GM12878 (cell line): ENCODE measurements around the gene SV2B. TPM values are rescaled to one million over a fixed set of nuclear protein-coding genes. Genes with fewer than 3 reads are reported as not detected.

Experiments used
- ATAC-seq: fragments of 200-7000 bp; cut with Tn5 transposase; 3 replicates; pipeline ENCODE4 v1.9.1; 2020; ENCODE audit warnings: mild to moderate bottlenecking, moderate library complexity
- BruUV-seq: library from RNA; stranded (reverse); fragments of 400-500 nt; replicated peaks from 2 replicates; lab custom pipeline; 2021; lab: Mats Ljungman, UMichigan
- CTCF ChIA-PET: fragments of 300-600 bp; sonication (Branson Sonifier 250); formaldehyde crosslinking; extraction: SDS; loops from one replicate; lab custom pipeline; 2021; ENCODE audit warnings: inconsistent platforms; lab: Yijun Ruan, JAX
- POLR2A ChIA-PET: fragments of 350-600 bp; formaldehyde crosslinking; extraction: SDS; loops from one replicate; lab custom pipeline; 2021; ENCODE audit warnings: inconsistent platforms; lab: Charles Lee
- RAD21 ChIA-PET: fragments of 300-600 bp; sonication (Branson Sonifier 250); formaldehyde crosslinking; loops from one replicate; lab custom pipeline; 2023; ENCODE audit warnings: antibody characterized with exemption; ENCODE audit not compliant: unreplicated experiment; lab: Charles Lee
- SMC1A ChIA-PET: fragments of 300-600 bp; sonication (Branson Sonifier 250); formaldehyde crosslinking; loops from one replicate; lab custom pipeline; 2023; ENCODE audit not compliant: unreplicated experiment, uncharacterized antibody; lab: Charles Lee
- DNase-seq: peaks from one replicate; pipeline ENCODE4 v3.0.0-alpha.2; 2011; ENCODE audit warnings: low read depth, low spot score
- FAIRE-seq: peaks from 3 replicates; lab custom pipeline; 2011; peaks lifted over from hg19 to GRCh38; lab: Jason Lieb, UNC
- H2AFZ ChIP-seq: 2 replicates; pipeline ENCODE4 v1.6.0; 2011; ENCODE audit warnings: low read depth, low read length, control low read depth; ENCODE audit not compliant: control insufficient read depth
- H3K27ac ChIP-seq: 2 replicates; pipeline ENCODE4 v1.5.1; 2011; ENCODE audit warnings: control low read depth; ENCODE audit not compliant: control insufficient read depth, insufficient read depth
- H3K27me3 ChIP-seq, 2 experiments: replicated peaks in 1 of 2; 2 replicates each; pipeline versions ENCODE4 v1.6.0 to v1.6.1; 2011; ENCODE audit warnings: low read length in 1 of 2; ENCODE audit not compliant: control insufficient read depth in 2 of 2, insufficient read depth in 2 of 2
- H3K36me3 ChIP-seq, 2 experiments: 2 replicates each; pipeline ENCODE4 v1.5.1; 2011; ENCODE audit warnings: low read length in 1 of 2; ENCODE audit not compliant: control insufficient read depth in 2 of 2, insufficient read depth in 2 of 2
- H3K4me1 ChIP-seq: 2 replicates; pipeline ENCODE4 v1.6.1; 2011; ENCODE audit warnings: mild to moderate bottlenecking, low read length, moderate library complexity, mixed read lengths; ENCODE audit not compliant: control insufficient read depth, insufficient read depth
- H3K4me2 ChIP-seq: 2 replicates; pipeline ENCODE4 v1.6.0; 2011; ENCODE audit warnings: control low read depth; ENCODE audit not compliant: control insufficient read depth, insufficient read depth
- H3K4me3 ChIP-seq: fragments of 200-600 bp; sonication (generic); 2 replicates; pipeline ENCODE4 v1.5.1; 2016
- H3K79me2 ChIP-seq: 2 replicates; pipeline ENCODE4 v1.6.0; 2011; ENCODE audit warnings: low read length; ENCODE audit not compliant: control insufficient read depth, insufficient read depth
- H3K9ac ChIP-seq: 2 replicates; pipeline ENCODE4 v1.8.0; 2011; ENCODE audit warnings: low read length, control low read depth, mixed read lengths; ENCODE audit not compliant: control insufficient read depth, insufficient read depth
- H3K9me3 ChIP-seq: replicated peaks from 3 replicates; pipeline ENCODE4 v1.5.1; 2011; ENCODE audit warnings: mild to moderate bottlenecking, low read length; ENCODE audit not compliant: control insufficient read depth, insufficient read depth
- H4K20me1 ChIP-seq: 2 replicates; pipeline ENCODE4 v1.6.0; 2011; ENCODE audit not compliant: control insufficient read depth, insufficient read depth
- CEBPZ ChIP-seq: fragments of 150-350 bp; IDR thresholded peaks from 2 replicates; pipeline ENCODE4 v1.6.1; 2016; ENCODE audit warnings: low read depth, low read length
- CHD1 ChIP-seq: IDR thresholded peaks from 2 replicates; pipeline ENCODE4 v1.6.1; 2012; ENCODE audit warnings: low read depth, low read length, improper control_type of control experiment
- GABPA ChIP-seq: IDR thresholded peaks from 2 replicates; pipeline ENCODE4 v1.6.1; 2014; ENCODE audit warnings: antibody characterized with exemption, low read depth, mild to moderate bottlenecking, inconsistent platforms
- HDAC6 ChIP-seq: fragments of 200-600 bp; sonication (generic); IDR thresholded peaks from one replicate; pipeline ENCODE4 v1.8.0; 2017; ENCODE audit warnings: antibody characterized with exemption; ENCODE audit not compliant: unreplicated experiment
- JUND ChIP-seq: IDR thresholded peaks from 2 replicates; pipeline ENCODE4 v1.6.1; 2012; ENCODE audit warnings: low read depth, mild to moderate bottlenecking, low read length, improper control_type of control experiment, moderate library complexity
- NFYB ChIP-seq: IDR thresholded peaks from 2 replicates; pipeline ENCODE4 v1.6.1; 2011; ENCODE audit warnings: low read depth, mild to moderate bottlenecking, low read length, improper control_type of control experiment, moderate library complexity; ENCODE audit not compliant: insufficient read depth
- NR2C1 ChIP-seq: fragments of 450-650 bp; IDR thresholded peaks from 2 replicates; pipeline ENCODE4 v1.6.1; 2017; ENCODE audit warnings: antibody characterized with exemption, mild to moderate bottlenecking, moderate library complexity
- RFX5 ChIP-seq: IDR thresholded peaks from 2 replicates; pipeline ENCODE4 v1.6.1; 2011; ENCODE audit warnings: low read depth, low read length, improper control_type of control experiment
- SIN3A ChIP-seq: IDR thresholded peaks from 2 replicates; pipeline ENCODE4 v1.6.1; 2012; ENCODE audit warnings: low read depth, low read length, improper control_type of control experiment
- ZBTB11 ChIP-seq: fragments of 450-650 bp; formaldehyde crosslinking; IDR thresholded peaks from 2 replicates; pipeline ENCODE4 v1.5.0; 2022; ENCODE audit warnings: mild to moderate bottlenecking, missing genetic modification characterization
- ZNF207 ChIP-seq: fragments of 450-650 bp; IDR thresholded peaks from 2 replicates; pipeline ENCODE4 v1.6.1; 2014; ENCODE audit warnings: antibody characterized with exemption, mild to moderate bottlenecking, borderline replicate concordance
- ZSCAN29 ChIP-seq: fragments of 450-650 bp; IDR thresholded peaks from 2 replicates; pipeline ENCODE4 v1.6.1; 2017; ENCODE audit warnings: mild to moderate bottlenecking, moderate library complexity
- WGBS: methylation state at CpG from one replicate; pipeline ENCODE4 v1.1.6; 2016; ENCODE audit warnings: low lambda C conversion rate; ENCODE audit not compliant: insufficient replicate concordance, insufficient coverage; ENCODE audit errors: missing lambda C conversion rate; 5-methylcytosine and 5-hydroxymethylcytosine counted together
- in situ Hi-C: fragments of 300-500 bp; cut with MboI; formaldehyde crosslinking; loops from 9 replicates; pipeline ENCODE4 v1.14.3; 2018; ENCODE audit warnings: mixed read lengths
- intact Hi-C: fragments of 100-400 bp; cut with micrococcal nuclease; formaldehyde crosslinking; loops from one replicate; pipeline ENCODE4 v1.14.2; 2022; ENCODE audit not compliant: unreplicated experiment
- polyA plus RNA-seq, 11 experiments: library from polyadenylated mRNA; depleted of rRNA in 4 of 11; unstranded in 6 of 11; stranded (reverse) in 5 of 11; fragments of >200 nt; fragmentation: Nextera tagmentation in 4 of 11; fragmentation: Illumina TruSeq in 1 of 11; extraction: Ambion mirVana in 4 of 11; extraction: Trizol in 1 of 11; gene quantifications; 1 replicate in 1 of 11; 2 replicates in 10 of 11; pipeline versions ENCODE4 v1.2.1 to v1.2.3, GENCODE V29; 2011 to 2016; ENCODE audit warnings: inconsistent platforms in 2 of 11, missing spikeins in 2 of 11, low read depth in 1 of 11
- total RNA-seq, 4 experiments: library from RNA; depleted of rRNA in 3 of 4; stranded (reverse); fragments of >200 nt in 3 of 4; fragmentation: Illumina TruSeq in 1 of 4; extraction: Trizol in 1 of 4; gene quantifications; 2 replicates each; pipeline versions ENCODE4 v1.2.1 to v1.2.3, GENCODE V29; 2013 to 2021

Gene SV2B
- total and polyA plus RNA-seq, 10 of the 15 experiments (the other 5 are each of a cell fraction or from before 2014, with no cell fraction given) = 0.03 to 1.7 (median 1.3) TPM

- H3K4me1 ChIP-seq = no peaks in the 10 kb centered on the region
- ChIA-PET CTCF (interaction anchor here (1.4 to 2.3 kb wide), 4 partner anchors 8 to 180 kb away, joined by 3 to 14 read pairs (median 4); no protein-coding TSS in a partner anchor), POLR2A (no interaction called here), SMC1A (interaction anchor here (0.6 to 1.5 kb wide), 2 partner anchors 11 to 40 kb away, joined by 3 to 6 read pairs; no protein-coding TSS in a partner anchor), RAD21 (interaction anchor here (1.0 kb wide), 1 partner anchor 205 kb away, joined by 3 read pairs; no protein-coding TSS in a partner anchor)
- FAIRE-seq = no peak
- no peak overlapping the region for H2AFZ ChIP-seq
- intact Hi-C loops = no loop called here
- 56% methylated on average over 2 of the region's 2 CpGs for WGBS
- H4K20me1 ChIP-seq = no peaks in the 10 kb centered on the region
- no peak for ATAC-seq
- no peak overlapping the region for H3K9ac ChIP-seq
- H3K27me3 ChIP-seq = no peaks in the 10 kb centered on the region; a peak in 1 of 4 replicates
- no peak overlapping the region for H3K4me2 ChIP-seq
- H3K9me3 ChIP-seq = no peaks in the 10 kb centered on the region; the same call in 2 of the 3 replicates
- H3K27ac ChIP-seq = no peak overlapping the region
- no peak for TF ChIP-seq JUND
- no peak for TF ChIP-seq ZBTB11 (CRISPR knock-in tag)
- no peak for TF ChIP-seq NFYB
- no peak for TF ChIP-seq CEBPZ
- TF ChIP-seq ZSCAN29 = no peak
- TF ChIP-seq NR2C1 = no peak
- TF ChIP-seq CHD1 = no peak
- no peak for TF ChIP-seq ZNF207
- TF ChIP-seq RFX5 = no peak
- no peak for TF ChIP-seq HDAC6
- no peak for TF ChIP-seq SIN3A
- no peak for TF ChIP-seq GABPA
- DNase-seq = no peak
- in situ Hi-C loops = no loop called here
- H3K4me3 ChIP-seq = no peak overlapping the region
- no peaks in the 10 kb centered on the region for H3K79me2 ChIP-seq
- BruUV-seq = no TSS peak
- H3K36me3 ChIP-seq = no peaks in the 10 kb centered on the region
Observed at GRCh38 chr15:91067036-91067435, 33.0 kb upstream of the SV2B start.
